A673 (cell line): ENCODE results near the gene SMOC2.

Source experiments
- CTCF ChIP-seq: fragments of 300-800, 200-600 bp; sonication (generic); conservative IDR thresholded peaks from 2 replicates; pipeline ENCODE4 v1.5.1; 2017; ENCODE audit warnings: low read depth, mild to moderate bottlenecking, antibody characterized with exemption, low read length, moderate library complexity, mixed read lengths
- EZH2 ChIP-seq: fragments of 200-600 bp; sonication (generic); IDR thresholded peaks from 2 replicates; pipeline ENCODE4 v1.6.1; 2017; ENCODE audit warnings: borderline replicate concordance, low read depth, mild to moderate bottlenecking, mixed read lengths, antibody characterized with exemption, low read length; ENCODE audit not compliant: poor library complexity, severe bottlenecking

- TF ChIP-seq CTCF (no peak), EZH2 (no peak)
These were observed 72.8 kb downstream of the SMOC2 start for GRCh38 chr6:168513766-168514165.
